ENCODE results near the gene HCFC2. TPM values are rescaled to one million over a fixed set of nuclear protein-coding genes. Genes with fewer than 3 reads are reported as not detected.

Gene HCFC2
- total and polyA plus RNA-seq, 9 of the 15 experiments (the other 6 are each of a cell fraction or from before 2014, with no cell fraction given) = 1.2 to 6.5 (median 3.8) TPM

GRCh38 chr12:104154286-104154685 lies 90.0 kb downstream of the HCFC2 start (continued):
- TF ChIP-seq ZNF639 (CRISPR knock-in tag; conservative IDR thresholded peaks at IDR 0.05 in 1 of 2, IDR thresholded peaks at IDR 0.05 in 1 of 2) (0 out of 4 replicates have a peak, but pooled peaks of 1 of the 2 experiments have one; percentile 22), CTBP1 (IDR thresholded peaks at IDR 0.05; ENCODE audit: borderline replicate concordance) (no peak)

- Histone ChIP-seq H3K4me2 (ENCODE audit: insufficient read depth, low read length) (no peak overlapping the region; the same call in 1 of the 2 replicates), H3K9me3 (replicated peaks; ENCODE audit: control insufficient read depth, insufficient read depth, low read depth, low read length) (no peaks in the 10 kb centered on the region), H3K27me3 (ENCODE audit: control insufficient read depth in 2 of 2, insufficient read depth in 2 of 2, low read length in 2 of 2) (no peaks in the 10 kb centered on the region), H3K27ac (ENCODE audit: extremely low read depth, low read depth, low read length) (no peak overlapping the region), H3K79me2 (ENCODE audit: control insufficient read depth, insufficient read depth, low read length) (no peaks in the 10 kb centered on the region), H2AFZ (ENCODE audit: low read depth, low read length) (peak overlapping the region; percentile 75), H3K36me3 (ENCODE audit: control insufficient read depth, insufficient read depth, low read length) (no peaks in the 10 kb centered on the region), H3K4me3 (no peak overlapping the region), H4K20me1 (replicated peaks; ENCODE audit: control insufficient read depth, insufficient read depth, low read length) (no peaks in the 10 kb centered on the region), H3K9me1 (ENCODE audit: control insufficient read depth, insufficient read depth, low read length) (no peaks in the 10 kb centered on the region), H3K9ac (ENCODE audit: insufficient read depth in 1 of 2, low read depth in 2 of 2, low read length in 2 of 2) (no peak overlapping the region; a peak in 1 of 4 replicates), H3K4me1 (replicated peaks in 1 of 2; ENCODE audit: control insufficient read depth in 2 of 2, insufficient read depth in 2 of 2, low read length in 2 of 2) (peaks cover 8 to 28% of the 10 kb centered on the region in 2 experiments; a peak in 3 of 5 replicates)
- peak; percentile 53 for ATAC-seq
- BruUV-seq (replicated peaks) = no TSS peak
- intact Hi-C loops (cut with micrococcal nuclease) = no loop called here
- FAIRE-seq = no peak
- WGBS (ENCODE audit: insufficient coverage, low coverage, missing lambda C conversion rate) = 22% methylated on average over 2 of the region's 2 CpGs
- ChIA-PET POLR2A (interaction anchor here (0.8 to 2.0 kb wide), 2 partner anchors 13 to 16 kb away, joined by 3 to 6 read pairs; no protein-coding TSS in a partner anchor), CTCF (ENCODE audit: low intra/inter-chr PET ratio) (no interaction called here)
- in situ Hi-C loops (cut with MboI) = no loop called here
- TF ChIP-seq SMARCB1 (IDR thresholded peaks at IDR 0.05; ENCODE audit: insufficient read length, low read depth) (no peak), USF2 (CRISPR knock-in tag; IDR thresholded peaks at IDR 0.05) (no peak), GTF2E2 (tag; IDR thresholded peaks at IDR 0.05) (0 out of 2 replicates have a peak, but pooled peaks have one; percentile 17), ZNF431 (CRISPR knock-in tag; IDR thresholded peaks at IDR 0.05) (no peak), ZNF280A (IDR thresholded peaks at IDR 0.05; ENCODE audit: low read depth, partially characterized antibody) (no peak), NCOA4 (IDR thresholded peaks at IDR 0.05; ENCODE audit: partially characterized antibody) (no peak), NFYB (IDR thresholded peaks at IDR 0.05; ENCODE audit: extremely low read depth, insufficient read length) (no peak), CC2D1A (IDR thresholded peaks at IDR 0.05) (no peak), POU5F1 (IDR thresholded peaks at IDR 0.05; ENCODE audit: borderline replicate concordance, low read depth, low read length, partially characterized antibody) (no peak)
- DNase-seq (ENCODE audit: extremely low read depth in 1 of 4, low spot score in 3 of 4) = no peak
Measured at GRCh38 chr12:104154806-104155205, 90.5 kb downstream of the HCFC2 start.
